CD8-positive, alpha-beta memory T cell (primary cell): ENCODE results near the gene MLLT3. TPM values are rescaled to one million over a fixed set of nuclear protein-coding genes. Genes with fewer than 3 reads are reported as not detected.
A peak's percentile ranks its signal among the peaks of the same experiment; 100 is the strongest.

ENCODE experiments used
- CTCF ChIA-PET: fragments of 350-600 bp; sonication (Branson Sonifier 250); formaldehyde crosslinking; loops from one replicate; lab custom pipeline; 2021; ENCODE audit warnings: antibody characterized with exemption; lab: Charles Lee
- POLR2A ChIA-PET: fragments of 350-600 bp; sonication (Branson Sonifier 250); formaldehyde crosslinking; loops from one replicate; lab custom pipeline; 2021; ENCODE audit warnings: antibody characterized with exemption; lab: Charles Lee
- DNase-seq, 5 donors: peaks; one replicate each; pipeline versions ENCODE4 v3.0.0 to v3.0.0-alpha.2; 2020 to 2022; ENCODE audit warnings: mixed read lengths in 1 of 5
- H3K27ac ChIP-seq: one replicate; pipeline ENCODE4 v1.7.0; 2013; ENCODE audit warnings: low read depth, mild to moderate bottlenecking, low read length, moderate library complexity
- H3K27me3 ChIP-seq: 2 replicates; pipeline ENCODE4 v1.7.0; 2013; ENCODE audit warnings: low read length, mild to moderate bottlenecking; ENCODE audit not compliant: insufficient read depth, poor library complexity, severe bottlenecking
- H3K36me3 ChIP-seq: 2 replicates; pipeline ENCODE4 v1.7.0; 2013; ENCODE audit warnings: mild to moderate bottlenecking, low read length, moderate library complexity; ENCODE audit not compliant: insufficient read depth
- H3K4me1 ChIP-seq: 2 replicates; pipeline ENCODE4 v1.7.0; 2013; ENCODE audit warnings: mild to moderate bottlenecking, low read length, moderate library complexity; ENCODE audit not compliant: insufficient read depth
- H3K4me3 ChIP-seq: 2 replicates; pipeline ENCODE4 v1.7.0; 2013; ENCODE audit warnings: mild to moderate bottlenecking, low read length
- H3K9me3 ChIP-seq: 2 replicates; pipeline ENCODE4 v1.7.0; 2013; ENCODE audit warnings: mild to moderate bottlenecking, low read length
- H3K27ac Mint-ChIP-seq, 8 donors: one replicate each; pipeline ENCODE4 v1.8.0; 2020 to 2021; ENCODE audit warnings: mixed read lengths in 8 of 8, mild to moderate bottlenecking in 6 of 8, inconsistent platforms in 3 of 8, moderate library complexity in 3 of 8
- H3K27me3 Mint-ChIP-seq, 2 donors: one replicate each; pipeline ENCODE4 v1.8.0; 2020 to 2021; ENCODE audit warnings: mixed read lengths in 2 of 2, mild to moderate bottlenecking in 1 of 2, moderate library complexity in 1 of 2
- H3K36me3 Mint-ChIP-seq, 3 donors: one replicate each; pipeline ENCODE4 v1.8.0; 2020 to 2021; ENCODE audit warnings: mixed read lengths in 3 of 3, inconsistent platforms in 1 of 3, mild to moderate bottlenecking in 1 of 3
- H3K4me1 Mint-ChIP-seq, 3 donors: one replicate each; pipeline ENCODE4 v1.8.0; 2020 to 2021; ENCODE audit warnings: mixed read lengths in 3 of 3, inconsistent platforms in 1 of 3, mild to moderate bottlenecking in 1 of 3
- H3K4me3 Mint-ChIP-seq, 7 donors: one replicate each; pipeline ENCODE4 v1.8.0; 2020 to 2021; ENCODE audit warnings: mixed read lengths in 7 of 7, mild to moderate bottlenecking in 6 of 7, moderate library complexity in 4 of 7, inconsistent platforms in 2 of 7
- H3K9me3 Mint-ChIP-seq, 5 donors: one replicate each; pipeline ENCODE4 v1.8.0; 2020 to 2022; ENCODE audit warnings: mixed read lengths in 5 of 5, mild to moderate bottlenecking in 3 of 5, moderate library complexity in 2 of 5, inconsistent platforms in 1 of 5
- polyA plus RNA-seq: library from polyadenylated mRNA; unstranded; fragments of 300-500 nt; fragmentation: Illumina TruSeq; gene quantifications from one replicate; pipeline ENCODE4 v1.2.3, GENCODE V29; 2021
- total RNA-seq, 2 experiments: library from RNA; stranded (reverse); gene quantifications; one replicate each; pipeline ENCODE4 v1.2.3, GENCODE V29; 2021

Gene MLLT3
- total and polyA plus RNA-seq, 3 experiments from 2014 or later: 24.6 to 37.0 (median 36.8) TPM

DNA sequence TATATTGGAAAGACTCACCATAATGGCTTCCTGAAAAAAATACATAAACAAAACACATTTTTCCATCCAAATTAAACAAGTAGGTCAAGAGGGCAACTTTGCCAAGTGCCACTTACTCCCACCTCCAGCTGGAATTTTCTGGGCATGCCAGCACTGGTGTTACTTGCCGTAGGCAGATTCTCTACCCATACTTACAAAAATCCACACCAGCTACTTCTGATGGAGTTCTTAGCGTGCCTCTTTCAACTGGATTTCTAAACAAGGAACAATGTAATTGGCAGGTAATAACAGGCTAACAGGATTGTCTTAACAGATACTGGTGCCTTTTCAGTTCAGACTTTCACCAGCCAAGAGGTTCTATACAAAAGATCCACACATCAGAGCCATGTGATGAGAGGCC is 301.4 kb downstream of the MLLT3 start:
- ChIA-PET POLR2A (interaction anchor here (1.2 kb wide), 1 partner anchor 21 kb away, joined by 3 read pairs; no protein-coding TSS in a partner anchor), CTCF (interaction anchor here (1.0 kb wide), 1 partner anchor 9 kb away, joined by 3 read pairs; no protein-coding TSS in a partner anchor)
- peaks cover 75% of the 10 kb centered on the region for H3K4me1 ChIP-seq
- no peaks in the 10 kb centered on the region for H3K9me3 Mint-ChIP-seq
- no peaks in the 10 kb centered on the region for H3K9me3 ChIP-seq
- peaks cover 0 to 6% of the 10 kb centered on the region in 2 donors for H3K27me3 Mint-ChIP-seq
- H3K4me1 Mint-ChIP-seq: peaks cover 37 to 76% (median 64%) of the 10 kb centered on the region in 3 donors
- no peaks in the 10 kb centered on the region for H3K36me3 ChIP-seq
- H3K27me3 ChIP-seq: no peaks in the 10 kb centered on the region
- peaks cover 0 to 5% (median 2%) of the 10 kb centered on the region in 3 donors for H3K36me3 Mint-ChIP-seq
- H3K27ac ChIP-seq: no peak overlapping the region
- H3K27ac Mint-ChIP-seq: peak overlapping the region in 7 of 8 donors; percentile 7 to 93 (median 53)
- H3K4me3 Mint-ChIP-seq: peak overlapping the region in 2 of 7 donors; percentile 62 to 70
- DNase-seq: no peak
- H3K4me3 ChIP-seq: peak overlapping the region; percentile 40

DNA sequence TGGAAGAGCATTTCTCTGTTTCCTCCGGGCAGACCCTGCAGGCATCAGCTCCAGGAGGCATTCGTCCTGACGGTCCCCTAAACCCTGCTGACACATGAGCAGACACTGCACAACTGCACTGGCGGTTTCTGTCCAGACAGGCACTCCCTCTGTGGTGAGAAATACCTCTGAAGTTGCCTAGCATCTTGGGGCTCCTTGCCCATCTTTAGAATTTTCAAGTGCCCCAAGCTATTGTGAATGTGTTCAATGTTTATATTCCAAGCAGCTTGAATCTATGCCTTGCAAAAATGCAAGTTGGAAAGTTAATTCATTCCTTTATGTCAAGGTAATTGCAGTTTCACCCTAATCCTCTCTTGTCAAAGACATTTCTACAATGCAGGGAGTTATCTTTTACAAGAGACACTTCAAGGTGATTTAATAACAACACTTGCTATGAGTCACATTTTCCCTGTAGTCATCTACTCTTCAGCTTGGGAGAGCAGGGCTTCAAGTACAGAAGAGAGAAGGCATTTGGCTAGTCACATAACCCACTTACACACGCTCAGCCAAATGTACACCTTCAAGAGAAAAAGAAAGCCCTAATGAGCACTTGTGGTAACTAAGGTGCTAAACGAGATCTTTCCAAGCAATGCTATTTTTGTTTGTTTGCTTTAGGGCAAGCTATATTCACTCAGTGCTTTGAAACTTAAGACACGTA is 302.5 kb downstream of the MLLT3 start:
- Histone ChIP-seq H3K27ac (no peak overlapping the region), H3K4me3 (no peak overlapping the region), H3K27me3 (no peaks in the 10 kb centered on the region), H3K9me3 (no peaks in the 10 kb centered on the region), H3K4me1 (peaks cover 82% of the 10 kb centered on the region), H3K36me3 (no peaks in the 10 kb centered on the region)
- DNase-seq: peak in 1 of 5 donors; percentile 61
- Mint-ChIP-seq H3K4me1 (peaks cover 46 to 83% (median 75%) of the 10 kb centered on the region in 3 donors), H3K27me3 (peaks cover 0 to 3% of the 10 kb centered on the region in 2 donors), H3K9me3 (no peaks in the 10 kb centered on the region), H3K27ac (peak overlapping the region; percentile 47 to 92 (median 80)), H3K4me3 (peak overlapping the region in 5 of 7 donors; percentile 7 to 56 (median 51)), H3K36me3 (peaks cover 0 to 5% (median 2%) of the 10 kb centered on the region in 3 donors)
- ChIA-PET CTCF (interaction anchor here (1.2 kb wide), 1 partner anchor 13 kb away, joined by 3 read pairs; no protein-coding TSS in a partner anchor), POLR2A (interaction anchor here (1.0 kb wide), 1 partner anchor 19 kb away, joined by 4 read pairs; no protein-coding TSS in a partner anchor)

GRCh38 chr9:20319241-20319640 is 303.1 kb downstream of the MLLT3 start:
- ChIA-PET CTCF (interaction anchor here (1.2 kb wide), 1 partner anchor 14 kb away, joined by 3 read pairs; no protein-coding TSS in a partner anchor), POLR2A (no interaction called here)
- H3K4me3 ChIP-seq: no peak overlapping the region
- H3K27ac ChIP-seq: no peak overlapping the region
- no peaks in the 10 kb centered on the region for H3K9me3 ChIP-seq
- H3K27ac Mint-ChIP-seq: peak overlapping the region; percentile 39 to 92 (median 74)
- peaks cover 44 to 82% (median 75%) of the 10 kb centered on the region in 3 donors for H3K4me1 Mint-ChIP-seq
- DNase-seq: no peak
- H3K36me3 ChIP-seq: no peaks in the 10 kb centered on the region
- H3K9me3 Mint-ChIP-seq: no peaks in the 10 kb centered on the region
- H3K4me3 Mint-ChIP-seq: peak overlapping the region in 2 of 7 donors; percentile 46 to 51
- peaks cover 82% of the 10 kb centered on the region for H3K4me1 ChIP-seq
- H3K27me3 Mint-ChIP-seq: no peaks in the 10 kb centered on the region
- H3K27me3 ChIP-seq: no peaks in the 10 kb centered on the region
- peaks cover 0 to 5% (median 2%) of the 10 kb centered on the region in 3 donors for H3K36me3 Mint-ChIP-seq

GRCh38 chr9:20317701-20318100 is 304.6 kb downstream of the MLLT3 start:
- peaks cover 0 to 2% (median 0%) of the 10 kb centered on the region in 3 donors for H3K36me3 Mint-ChIP-seq
- Histone ChIP-seq H3K4me1 (peaks cover 72% of the 10 kb centered on the region), H3K27ac (no peak overlapping the region), H3K4me3 (no peak overlapping the region), H3K36me3 (no peaks in the 10 kb centered on the region), H3K27me3 (no peaks in the 10 kb centered on the region), H3K9me3 (no peaks in the 10 kb centered on the region)
- DNase-seq: no peak
- no peaks in the 10 kb centered on the region for H3K9me3 Mint-ChIP-seq
- ChIA-PET POLR2A (no interaction called here), CTCF (no interaction called here)
- no peaks in the 10 kb centered on the region for H3K27me3 Mint-ChIP-seq
- H3K4me3 Mint-ChIP-seq: no peak overlapping the region
- peak overlapping the region in 5 of 8 donors; percentile 2 to 68 (median 13) for H3K27ac Mint-ChIP-seq
- H3K4me1 Mint-ChIP-seq: peaks cover 44 to 71% (median 70%) of the 10 kb centered on the region in 3 donors

DNA sequence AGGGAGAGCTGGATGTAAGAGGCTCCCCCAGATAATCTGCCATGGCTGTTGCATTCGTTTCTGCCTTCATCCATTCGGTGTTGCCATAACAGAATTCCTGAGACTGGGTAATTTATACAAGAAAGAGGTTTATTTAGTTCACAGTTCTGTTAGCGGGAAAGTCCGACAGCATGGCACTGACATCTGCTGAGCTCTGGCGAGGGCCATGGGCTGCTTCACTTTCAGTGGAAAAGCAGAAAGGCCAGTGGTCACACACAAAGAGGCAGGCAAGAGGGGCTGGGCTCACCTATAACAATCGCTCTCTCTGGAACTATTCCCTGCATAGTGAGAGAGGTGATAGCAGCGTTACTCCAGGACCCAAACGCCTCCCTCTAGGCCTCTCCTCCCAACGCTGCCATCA is 305.9 kb downstream of the MLLT3 start:
- no peak overlapping the region for H3K4me3 Mint-ChIP-seq
- no peaks in the 10 kb centered on the region for H3K27me3 Mint-ChIP-seq
- no peak overlapping the region for H3K27ac ChIP-seq
- ChIA-PET POLR2A (no interaction called here), CTCF (no interaction called here)
- no peaks in the 10 kb centered on the region for H3K27me3 ChIP-seq
- no peaks in the 10 kb centered on the region for H3K36me3 ChIP-seq
- no peaks in the 10 kb centered on the region for H3K9me3 ChIP-seq
- DNase-seq: no peak
- H3K4me1 Mint-ChIP-seq: peaks cover 33 to 58% (median 56%) of the 10 kb centered on the region in 3 donors
- no peak overlapping the region for H3K4me3 ChIP-seq
- H3K36me3 Mint-ChIP-seq: peaks cover 0 to 2% (median 0%) of the 10 kb centered on the region in 3 donors
- peak overlapping the region in 4 of 8 donors; percentile 43 to 62 (median 46) for H3K27ac Mint-ChIP-seq
- peaks cover 58% of the 10 kb centered on the region for H3K4me1 ChIP-seq
- H3K9me3 Mint-ChIP-seq: no peaks in the 10 kb centered on the region

GRCh38 chr9:20315677-20316076 is 306.6 kb downstream of the MLLT3 start:
- Histone ChIP-seq H3K9me3 (no peaks in the 10 kb centered on the region), H3K27ac (no peak overlapping the region), H3K27me3 (no peaks in the 10 kb centered on the region), H3K4me3 (peak overlapping the region; percentile 4), H3K4me1 (peaks cover 51% of the 10 kb centered on the region), H3K36me3 (no peaks in the 10 kb centered on the region)
- POLR2A ChIA-PET: no interaction called here
- Mint-ChIP-seq H3K4me1 (peaks cover 26 to 51% (median 49%) of the 10 kb centered on the region in 3 donors), H3K9me3 (no peaks in the 10 kb centered on the region), H3K27me3 (no peaks in the 10 kb centered on the region), H3K36me3 (peaks cover 0 to 2% (median 0%) of the 10 kb centered on the region in 3 donors), H3K27ac (peak overlapping the region in 3 of 8 donors; percentile 39 to 62 (median 57)), H3K4me3 (no peak overlapping the region)
- CTCF ChIA-PET: no interaction called here
- DNase-seq: peak in 1 of 5 donors; percentile 6

DNA sequence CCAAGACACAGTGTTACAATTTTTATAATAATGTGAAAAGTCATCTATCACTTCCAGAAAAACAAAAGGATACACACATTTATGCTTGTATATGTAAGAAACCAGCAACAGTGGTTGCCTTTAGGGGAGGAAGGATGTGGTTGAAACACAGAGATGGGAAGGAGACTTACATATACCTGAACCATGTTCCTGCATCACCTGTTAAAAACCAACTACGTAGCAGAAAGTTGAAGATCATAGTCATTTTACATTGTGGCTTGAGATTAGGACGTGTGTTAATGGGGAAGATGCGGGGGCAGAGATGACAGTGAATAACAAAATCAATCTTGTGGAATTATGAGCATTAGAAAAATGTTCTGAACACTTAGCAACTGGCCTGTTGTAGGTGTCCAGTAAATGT is 307.3 kb downstream of the MLLT3 start:
- DNase-seq: peak in 2 of 5 donors; percentile 39 to 76
- Histone ChIP-seq H3K27ac (no peak overlapping the region), H3K9me3 (no peaks in the 10 kb centered on the region), H3K4me1 (peaks cover 44% of the 10 kb centered on the region), H3K27me3 (no peaks in the 10 kb centered on the region), H3K4me3 (peak overlapping the region; percentile 4), H3K36me3 (no peaks in the 10 kb centered on the region)
- CTCF ChIA-PET: no interaction called here
- Mint-ChIP-seq H3K36me3 (peaks cover 0 to 2% (median 0%) of the 10 kb centered on the region in 3 donors), H3K9me3 (no peaks in the 10 kb centered on the region), H3K4me3 (peak overlapping the region in 3 of 7 donors; percentile 0 to 39 (median 4)), H3K27me3 (no peaks in the 10 kb centered on the region), H3K4me1 (peaks cover 19 to 44% (median 42%) of the 10 kb centered on the region in 3 donors), H3K27ac (peak overlapping the region; percentile 0 to 89 (median 41))
- POLR2A ChIA-PET: no interaction called here

- ChIA-PET CTCF (no interaction called here), POLR2A (no interaction called here)
- Histone ChIP-seq H3K4me1 (peaks cover 30% of the 10 kb centered on the region), H3K4me3 (no peak overlapping the region), H3K36me3 (no peaks in the 10 kb centered on the region), H3K27ac (no peak overlapping the region), H3K9me3 (no peaks in the 10 kb centered on the region), H3K27me3 (no peaks in the 10 kb centered on the region)
- Mint-ChIP-seq H3K4me1 (peaks cover 13 to 28% (median 27%) of the 10 kb centered on the region in 3 donors), H3K4me3 (no peak overlapping the region), H3K36me3 (peaks cover 0 to 2% (median 0%) of the 10 kb centered on the region in 3 donors), H3K27me3 (no peaks in the 10 kb centered on the region), H3K9me3 (no peaks in the 10 kb centered on the region), H3K27ac (no peak overlapping the region)
- no peak for DNase-seq
Observed at GRCh38 chr9:20313415-20313814, 308.9 kb downstream of the MLLT3 start.
